ENCODE data around the gene KDM6A.
"Not testable (repeated sequence)": the region's sequence is repeated elsewhere in the genome, so short reads cannot be mapped to it uniquely, and the experiment has no call there.

The KDM6A gene

DNA sequence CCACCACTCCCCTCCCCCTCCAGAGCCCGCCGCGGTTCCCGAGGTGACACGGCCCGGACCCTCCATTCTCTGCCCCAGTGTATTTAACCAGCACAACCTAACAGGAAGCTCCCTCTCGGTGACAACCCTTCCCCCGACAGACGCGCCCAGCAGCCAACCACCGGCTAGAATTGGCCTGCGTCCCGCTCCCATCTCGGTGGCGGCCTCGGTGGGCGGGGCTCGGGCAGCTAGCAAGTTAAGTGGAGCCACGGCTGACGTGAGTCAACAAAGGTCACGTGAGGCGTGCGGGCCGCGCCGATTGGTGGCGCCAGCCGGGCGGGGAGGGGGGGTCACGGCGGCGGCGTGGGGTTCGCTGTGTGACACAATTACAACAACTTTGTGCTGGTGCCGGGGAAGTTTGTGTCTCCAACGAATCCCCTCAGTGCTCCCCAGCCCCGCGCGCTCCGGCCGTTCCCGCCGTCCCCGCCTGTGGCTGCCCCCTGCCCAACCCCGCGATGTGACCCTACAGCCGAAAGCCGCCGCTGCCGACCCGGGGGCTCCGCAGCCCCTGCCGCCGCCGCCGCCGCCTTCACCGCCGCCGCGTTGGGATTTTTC, at the start of gene KDM6A:
Gene KDM6A (plus strand): TSS at position 368 of the 594 bp plus-strand sequence. CDS start 364 bp downstream, outside the sequence.
- Histone ChIP-seq H3K9ac (ENCODE audit: low read length in 2 of 2) (peak within 1 kb of the TSS; percentile 80 to 91), H3K9me3 (ENCODE audit: control insufficient read depth in 2 of 2, low read length in 2 of 2) (no peaks in the 10 kb centered on the region), H3K4me3 (ENCODE audit: low read length in 2 of 2) (peak within 1 kb of the TSS; percentile 88 to 95), H3K27me3 (ENCODE audit: control insufficient read depth in 1 of 2, insufficient read depth in 2 of 2, low read length in 2 of 2) (no peaks in the 10 kb centered on the region), H3K36me3 (ENCODE audit: control insufficient read depth in 2 of 2, insufficient read depth in 2 of 2, low read length in 2 of 2) (no peaks in the 10 kb centered on the region), H3K27ac (ENCODE audit: low read length) (peak within 1 kb of the TSS; percentile 94), H3K4me1 (ENCODE audit: control insufficient read depth, insufficient read depth, low read length) (peaks cover 6% of the 10 kb centered on the region)

GRCh38 chrX:44823193-44823592, 49.8 kb upstream of the KDM6A start:
- H3K27ac ChIP-seq (ENCODE audit: low read length); H3K36me3 ChIP-seq (ENCODE audit: control insufficient read depth in 2 of 2, insufficient read depth in 2 of 2, low read length in 2 of 2); H3K9ac ChIP-seq (ENCODE audit: low read length in 2 of 2); H3K4me3 ChIP-seq (ENCODE audit: low read length in 2 of 2); H3K9me3 ChIP-seq (ENCODE audit: control insufficient read depth in 2 of 2, low read length in 2 of 2); H3K27me3 ChIP-seq (ENCODE audit: control insufficient read depth in 1 of 2, insufficient read depth in 2 of 2, low read length in 2 of 2); H3K4me1 ChIP-seq (ENCODE audit: control insufficient read depth, insufficient read depth, low read length): not testable (repeated sequence)

DNA sequence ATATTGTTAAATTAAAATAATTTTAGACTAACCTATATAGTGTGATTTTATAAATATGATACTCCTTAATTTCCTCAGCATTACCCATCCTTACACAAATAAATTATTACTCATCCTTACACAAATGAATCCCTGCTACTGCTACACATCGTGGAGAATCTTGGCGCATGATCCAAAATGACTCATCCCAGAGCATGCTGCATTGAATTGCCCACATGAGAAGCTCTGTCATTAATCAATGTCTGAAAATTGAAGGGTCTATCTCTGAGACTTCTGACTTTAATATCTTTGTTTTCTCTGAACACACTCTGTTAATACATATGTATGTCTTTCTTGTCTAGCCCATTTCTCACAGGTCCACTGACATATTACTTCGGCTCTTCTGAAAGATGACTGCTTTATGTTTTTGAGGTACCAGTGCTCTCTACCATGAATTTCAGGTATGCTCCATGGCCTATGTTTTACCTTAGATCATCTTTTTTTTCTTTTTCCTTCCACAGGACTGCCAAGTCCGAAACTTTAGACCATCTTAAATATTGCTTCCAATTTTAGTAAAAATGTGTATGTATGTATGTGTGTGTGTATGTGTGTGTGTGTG, 44.9 kb upstream of the KDM6A start:
- Histone ChIP-seq H3K4me3 (ENCODE audit: low read length in 2 of 2) (no peak overlapping the region), H3K36me3 (ENCODE audit: control insufficient read depth in 2 of 2, insufficient read depth in 2 of 2, low read length in 2 of 2) (no peaks in the 10 kb centered on the region), H3K27me3 (ENCODE audit: control insufficient read depth in 1 of 2, insufficient read depth in 2 of 2, low read length in 2 of 2) (no peaks in the 10 kb centered on the region), H3K9ac (ENCODE audit: low read length in 2 of 2) (no peak overlapping the region), H3K27ac (ENCODE audit: low read length) (no peak overlapping the region), H3K9me3 (ENCODE audit: control insufficient read depth in 2 of 2, low read length in 2 of 2) (no peaks in the 10 kb centered on the region), H3K4me1 (ENCODE audit: control insufficient read depth, insufficient read depth, low read length) (no peaks in the 10 kb centered on the region)

DNA sequence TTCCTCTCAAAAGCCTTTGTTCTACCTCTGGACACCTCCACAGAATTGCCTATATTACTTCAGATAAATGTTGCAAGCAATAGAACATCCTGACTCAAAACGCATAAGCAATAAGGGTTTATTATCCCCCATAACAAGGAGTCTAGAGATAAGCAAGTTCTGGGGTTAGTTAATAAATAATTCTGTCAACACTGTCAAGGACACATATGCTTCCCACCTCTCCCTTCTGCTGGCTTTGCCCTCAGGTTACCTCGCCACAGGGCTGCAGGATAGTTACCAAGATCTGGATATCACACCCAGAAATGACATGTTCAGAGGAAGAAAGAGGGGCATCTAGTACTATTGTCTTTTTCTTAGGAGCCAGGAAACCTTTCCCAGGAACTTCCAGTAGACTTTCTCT, 43.2 kb upstream of the KDM6A start:
- Histone ChIP-seq H3K9me3 (ENCODE audit: control insufficient read depth in 2 of 2, low read length in 2 of 2) (no peaks in the 10 kb centered on the region), H3K36me3 (ENCODE audit: control insufficient read depth in 2 of 2, insufficient read depth in 2 of 2, low read length in 2 of 2) (no peaks in the 10 kb centered on the region), H3K9ac (ENCODE audit: low read length in 2 of 2) (no peak overlapping the region), H3K27ac (ENCODE audit: low read length) (no peak overlapping the region), H3K27me3 (ENCODE audit: control insufficient read depth in 1 of 2, insufficient read depth in 2 of 2, low read length in 2 of 2) (peaks cover 0 to 3% of the 10 kb centered on the region in 2 donors), H3K4me3 (ENCODE audit: low read length in 2 of 2) (no peak overlapping the region), H3K4me1 (ENCODE audit: control insufficient read depth, insufficient read depth, low read length) (no peaks in the 10 kb centered on the region)

DNA sequence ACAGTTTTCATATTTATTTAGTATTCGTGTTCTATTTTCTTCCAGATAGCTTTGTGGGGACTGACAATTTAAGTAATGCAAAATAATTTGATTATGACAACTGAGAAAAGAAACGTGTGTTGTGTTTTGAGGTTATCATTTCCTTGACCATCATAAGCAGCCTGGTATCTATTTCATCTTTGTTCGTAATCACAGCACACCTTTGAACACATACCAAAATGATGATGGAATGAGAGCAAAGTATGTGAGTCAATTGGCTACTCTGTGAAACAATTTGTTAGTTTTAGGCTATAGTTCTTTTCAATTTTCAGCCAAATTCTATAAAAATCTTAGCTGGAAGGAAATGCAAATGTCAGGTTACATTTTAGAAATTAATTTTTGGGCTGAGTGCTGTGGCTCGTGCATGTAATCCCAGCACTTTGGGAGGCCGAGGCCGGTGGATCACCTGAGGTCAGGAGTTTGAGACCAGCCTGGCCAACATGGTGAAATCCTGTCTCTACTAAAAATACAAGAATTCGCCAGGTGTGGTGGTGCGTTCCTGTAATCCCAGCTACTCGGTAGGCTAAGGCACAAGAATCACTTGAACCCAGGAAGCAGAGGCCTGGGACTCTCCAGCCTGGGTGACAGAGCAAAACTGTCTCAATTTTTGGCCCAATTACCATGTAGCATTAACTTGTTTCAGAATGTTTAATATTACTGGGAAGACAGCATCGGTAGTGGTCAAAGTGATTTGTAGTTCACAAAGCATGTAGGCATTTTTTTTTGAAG, 30.3 kb upstream of the KDM6A start:
- no peaks in the 10 kb centered on the region for H3K27me3 ChIP-seq (ENCODE audit: control insufficient read depth in 1 of 2, insufficient read depth in 2 of 2, low read length in 2 of 2)
- no peak overlapping the region for H3K9ac ChIP-seq (ENCODE audit: low read length in 2 of 2)
- no peaks in the 10 kb centered on the region for H3K36me3 ChIP-seq (ENCODE audit: control insufficient read depth in 2 of 2, insufficient read depth in 2 of 2, low read length in 2 of 2)
- H3K4me3 ChIP-seq (ENCODE audit: low read length in 2 of 2) = no peak overlapping the region
- no peaks in the 10 kb centered on the region for H3K9me3 ChIP-seq (ENCODE audit: control insufficient read depth in 2 of 2, low read length in 2 of 2)
- H3K27ac ChIP-seq (ENCODE audit: low read length) = no peak overlapping the region
- H3K4me1 ChIP-seq (ENCODE audit: control insufficient read depth, insufficient read depth, low read length) = no peaks in the 10 kb centered on the region

- Histone ChIP-seq H3K9ac (ENCODE audit: low read length in 2 of 2) (no peak overlapping the region), H3K27me3 (ENCODE audit: control insufficient read depth in 1 of 2, insufficient read depth in 2 of 2, low read length in 2 of 2) (no peaks in the 10 kb centered on the region), H3K9me3 (ENCODE audit: control insufficient read depth in 2 of 2, low read length in 2 of 2) (no peaks in the 10 kb centered on the region), H3K4me3 (ENCODE audit: low read length in 2 of 2) (no peak overlapping the region), H3K4me1 (ENCODE audit: control insufficient read depth, insufficient read depth, low read length) (no peaks in the 10 kb centered on the region), H3K27ac (ENCODE audit: low read length) (no peak overlapping the region), H3K36me3 (ENCODE audit: control insufficient read depth in 2 of 2, insufficient read depth in 2 of 2, low read length in 2 of 2) (no peaks in the 10 kb centered on the region)
Observed at GRCh38 chrX:44843318-44843702, 29.7 kb upstream of the KDM6A start.

- no peaks in the 10 kb centered on the region for H3K36me3 ChIP-seq (ENCODE audit: control insufficient read depth in 2 of 2, insufficient read depth in 2 of 2, low read length in 2 of 2)
- H3K27me3 ChIP-seq (ENCODE audit: control insufficient read depth in 1 of 2, insufficient read depth in 2 of 2, low read length in 2 of 2) = no peaks in the 10 kb centered on the region
- no peak within 1 kb of the TSS for H3K4me3 ChIP-seq (ENCODE audit: low read length in 2 of 2)
- no peaks in the 10 kb centered on the region for H3K9me3 ChIP-seq (ENCODE audit: control insufficient read depth in 2 of 2, low read length in 2 of 2)
- no peak within 1 kb of the TSS for H3K27ac ChIP-seq (ENCODE audit: low read length)
- no peaks in the 10 kb centered on the region for H3K4me1 ChIP-seq (ENCODE audit: control insufficient read depth, insufficient read depth, low read length)
- no peak within 1 kb of the TSS for H3K9ac ChIP-seq (ENCODE audit: low read length in 2 of 2)
Observed at GRCh38 chrX:44843753-44844152, 29.2 kb upstream of the KDM6A start, which contains the start of gene DUSP21. TSS of gene DUSP21 (plus strand) at chrX:44844021. CDS start at chrX:44844133, 112 bp downstream.

DNA sequence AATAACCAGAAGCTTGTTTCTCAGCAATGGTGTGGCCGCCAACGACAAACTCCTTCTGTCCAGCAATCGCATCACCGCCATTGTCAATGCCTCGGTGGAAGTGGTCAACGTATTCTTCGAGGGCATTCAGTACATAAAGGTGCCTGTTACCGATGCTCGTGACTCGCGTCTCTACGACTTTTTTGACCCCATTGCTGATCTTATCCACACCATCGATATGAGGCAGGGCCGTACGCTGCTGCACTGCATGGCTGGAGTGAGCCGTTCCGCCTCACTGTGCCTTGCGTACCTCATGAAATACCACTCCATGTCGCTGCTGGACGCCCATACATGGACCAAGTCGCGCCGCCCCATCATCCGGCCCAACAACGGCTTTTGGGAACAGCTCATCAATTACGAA, 28.8 kb upstream of the KDM6A start:
- Histone ChIP-seq H3K36me3 (ENCODE audit: control insufficient read depth in 2 of 2, insufficient read depth in 2 of 2, low read length in 2 of 2) (no peaks in the 10 kb centered on the region), H3K27ac (ENCODE audit: low read length) (no peak overlapping the region), H3K9me3 (ENCODE audit: control insufficient read depth in 2 of 2, low read length in 2 of 2) (no peaks in the 10 kb centered on the region), H3K27me3 (ENCODE audit: control insufficient read depth in 1 of 2, insufficient read depth in 2 of 2, low read length in 2 of 2) (no peaks in the 10 kb centered on the region), H3K9ac (ENCODE audit: low read length in 2 of 2) (no peak overlapping the region), H3K4me3 (ENCODE audit: low read length in 2 of 2) (no peak overlapping the region), H3K4me1 (ENCODE audit: control insufficient read depth, insufficient read depth, low read length) (no peaks in the 10 kb centered on the region)

- H3K27ac ChIP-seq (ENCODE audit: low read length); H3K36me3 ChIP-seq (ENCODE audit: control insufficient read depth in 2 of 2, insufficient read depth in 2 of 2, low read length in 2 of 2); H3K9me3 ChIP-seq (ENCODE audit: control insufficient read depth in 2 of 2, low read length in 2 of 2); H3K4me3 ChIP-seq (ENCODE audit: low read length in 2 of 2); H3K27me3 ChIP-seq (ENCODE audit: control insufficient read depth in 1 of 2, insufficient read depth in 2 of 2, low read length in 2 of 2); H3K4me1 ChIP-seq (ENCODE audit: control insufficient read depth, insufficient read depth, low read length); H3K9ac ChIP-seq (ENCODE audit: low read length in 2 of 2): not testable (repeated sequence)
Observed at GRCh38 chrX:44850891-44851290, 22.1 kb upstream of the KDM6A start.

- Histone ChIP-seq H3K27me3 (ENCODE audit: control insufficient read depth in 1 of 2, insufficient read depth in 2 of 2, low read length in 2 of 2) (no peaks in the 10 kb centered on the region), H3K4me3 (ENCODE audit: low read length in 2 of 2) (peak overlapping the region; percentile 66 to 95), H3K36me3 (ENCODE audit: control insufficient read depth in 2 of 2, insufficient read depth in 2 of 2, low read length in 2 of 2) (no peaks in the 10 kb centered on the region), H3K4me1 (ENCODE audit: control insufficient read depth, insufficient read depth, low read length) (peaks cover 6% of the 10 kb centered on the region), H3K9me3 (ENCODE audit: control insufficient read depth in 2 of 2, low read length in 2 of 2) (no peaks in the 10 kb centered on the region), H3K27ac (ENCODE audit: low read length) (no peak overlapping the region), H3K9ac (ENCODE audit: low read length in 2 of 2) (no peak overlapping the region)
Observed at GRCh38 chrX:44871114-44871645, 1.8 kb upstream of the KDM6A start.

All from stomach smooth muscle (tissue), 2 donors.